ENCODE data around the gene CYYR1. TPM values are rescaled to one million over a fixed set of nuclear protein-coding genes. Genes with fewer than 3 reads are reported as not detected.
"Not testable (repeated sequence)": the region's sequence is repeated elsewhere in the genome, so short reads cannot be mapped to it uniquely, and the experiment has no call there.

CYYR1 gene
- total and polyA plus RNA-seq, 2 experiments from 2014 or later = 3.9 to 7.8 TPM

- no peak for DNase-seq (ENCODE audit: low read depth in 1 of 2, low spot score in 1 of 2)
- H3K27me3 ChIP-seq = no peaks in the 10 kb centered on the region
- no peak overlapping the region for H3K27ac ChIP-seq
- H3K9me3 ChIP-seq (ENCODE audit: low read depth) = no peaks in the 10 kb centered on the region
- no peak for TF ChIP-seq CTCF (IDR thresholded peaks at IDR 0.05; ENCODE audit: low read depth, low read length)
- no peaks in the 10 kb centered on the region for H3K36me3 ChIP-seq
- H3K4me1 ChIP-seq (ENCODE audit: low read depth) = peaks cover 4% of the 10 kb centered on the region
- no peak overlapping the region for H3K4me3 ChIP-seq
Observed at GRCh38 chr21:26461500-26461899, 111.6 kb downstream of the CYYR1 start.

GRCh38 chr21:26460621-26461020 lies 112.5 kb downstream of the CYYR1 start:
- no peak overlapping the region for H3K4me3 ChIP-seq
- no peak for TF ChIP-seq CTCF (IDR thresholded peaks at IDR 0.05; ENCODE audit: low read depth, low read length)
- peaks cover 4% of the 10 kb centered on the region for H3K4me1 ChIP-seq (ENCODE audit: low read depth)
- H3K9me3 ChIP-seq (ENCODE audit: low read depth) = no peaks in the 10 kb centered on the region
- H3K27me3 ChIP-seq = no peaks in the 10 kb centered on the region
- H3K36me3 ChIP-seq = no peaks in the 10 kb centered on the region
- H3K27ac ChIP-seq = no peak overlapping the region
- DNase-seq (ENCODE audit: low read depth in 1 of 2, low spot score in 1 of 2) = no peak

- not testable (repeated sequence) for H3K27me3 ChIP-seq
Observed at GRCh38 chr21:26458854-26459253, 114.2 kb downstream of the CYYR1 start.

GRCh38 chr21:26457817-26458216 lies 115.3 kb downstream of the CYYR1 start:
- no peak overlapping the region for H3K27ac ChIP-seq
- no peak for TF ChIP-seq CTCF (IDR thresholded peaks at IDR 0.05; ENCODE audit: low read depth, low read length)
- no peaks in the 10 kb centered on the region for H3K27me3 ChIP-seq
- no peak overlapping the region for H3K4me3 ChIP-seq
- no peaks in the 10 kb centered on the region for H3K9me3 ChIP-seq (ENCODE audit: low read depth)
- H3K4me1 ChIP-seq (ENCODE audit: low read depth) = no peaks in the 10 kb centered on the region
- H3K36me3 ChIP-seq = no peaks in the 10 kb centered on the region
- peak in 1 of 2 donors; percentile 6 for DNase-seq (ENCODE audit: low read depth in 1 of 2, low spot score in 1 of 2)

More at GRCh38 chr21:26458854-26459253, 114.2 kb downstream of the CYYR1 start:
- not testable (repeated sequence) for H3K27ac ChIP-seq; H3K9me3 ChIP-seq (ENCODE audit: low read depth); H3K4me3 ChIP-seq; H3K4me1 ChIP-seq (ENCODE audit: low read depth); DNase-seq (ENCODE audit: low read depth in 1 of 2, low spot score in 1 of 2); H3K36me3 ChIP-seq

- Histone ChIP-seq H3K27me3 (no peaks in the 10 kb centered on the region), H3K4me1 (ENCODE audit: low read depth) (peaks cover 9% of the 10 kb centered on the region), H3K27ac (no peak overlapping the region), H3K36me3 (no peaks in the 10 kb centered on the region), H3K4me3 (no peak overlapping the region), H3K9me3 (ENCODE audit: low read depth) (no peaks in the 10 kb centered on the region)
- no peak for DNase-seq (ENCODE audit: low read depth in 1 of 2, low spot score in 1 of 2)
- TF ChIP-seq CTCF (IDR thresholded peaks at IDR 0.05; ENCODE audit: low read depth, low read length) = no peak
Observed at GRCh38 chr21:26453267-26453666, 119.8 kb downstream of the CYYR1 start.

GRCh38 chr21:26451081-26451740 lies 121.9 kb downstream of the CYYR1 start:
- H3K27ac ChIP-seq = no peak overlapping the region
- no peak overlapping the region for H3K4me3 ChIP-seq
- H3K27me3 ChIP-seq = no peaks in the 10 kb centered on the region
- DNase-seq (ENCODE audit: low read depth in 1 of 2, low spot score in 1 of 2) = no peak
- no peak for TF ChIP-seq CTCF (IDR thresholded peaks at IDR 0.05; ENCODE audit: low read depth, low read length)
- no peaks in the 10 kb centered on the region for H3K9me3 ChIP-seq (ENCODE audit: low read depth)
- no peaks in the 10 kb centered on the region for H3K36me3 ChIP-seq
- peaks cover 13% of the 10 kb centered on the region for H3K4me1 ChIP-seq (ENCODE audit: low read depth)
